ENCODE measurements around the gene CDYL.

The CDYL gene

GRCh38 chr6:4906293-4907276 lies 130.4 kb downstream of the CDYL start:
- DNase-seq (ENCODE audit: low read depth in 2 of 2) = no peak

- DNase-seq (ENCODE audit: low read depth in 2 of 2) = no peak
Observed at GRCh38 chr6:4907602-4908001, 131.4 kb downstream of the CDYL start.

- no peak for DNase-seq (ENCODE audit: low read depth in 2 of 2)
Observed at GRCh38 chr6:4908062-4908461, 131.9 kb downstream of the CDYL start.

- no peak for DNase-seq (ENCODE audit: low read depth in 2 of 2)
Observed at GRCh38 chr6:4909063-4909706, 133.0 kb downstream of the CDYL start.

GRCh38 chr6:4910037-4910760 lies 134.0 kb downstream of the CDYL start:
- no peak for DNase-seq (ENCODE audit: low read depth in 2 of 2)

GRCh38 chr6:4912559-4912958 lies 136.4 kb downstream of the CDYL start:
- no peak for DNase-seq (ENCODE audit: low read depth in 2 of 2)

GRCh38 chr6:4913705-4914419 lies 137.7 kb downstream of the CDYL start:
- no peak for DNase-seq (ENCODE audit: low read depth in 2 of 2)

GRCh38 chr6:4914420-4915159 lies 138.4 kb downstream of the CDYL start:
- DNase-seq (ENCODE audit: low read depth in 2 of 2) = no peak

- no peak for DNase-seq (ENCODE audit: low read depth in 2 of 2)
Observed at GRCh38 chr6:4916954-4917561, 140.9 kb downstream of the CDYL start.

GRCh38 chr6:4920914-4921410 lies 144.8 kb downstream of the CDYL start:
- no peak for DNase-seq (ENCODE audit: low read depth in 2 of 2)

- DNase-seq (ENCODE audit: low read depth in 2 of 2) = no peak
Observed at GRCh38 chr6:4922488-4923037, 146.4 kb downstream of the CDYL start.

- DNase-seq (ENCODE audit: low read depth in 2 of 2) = no peak
Observed at GRCh38 chr6:4923081-4923480, 146.9 kb downstream of the CDYL start.

GRCh38 chr6:4924661-4925271 lies 148.6 kb downstream of the CDYL start:
- DNase-seq (ENCODE audit: low read depth in 2 of 2) = no peak

- no peak for DNase-seq (ENCODE audit: low read depth in 2 of 2)
Observed at GRCh38 chr6:4925580-4925979, 149.4 kb downstream of the CDYL start.

- DNase-seq (ENCODE audit: low read depth in 2 of 2) = no peak
Observed at GRCh38 chr6:4928426-4928825, 152.2 kb downstream of the CDYL start.

- DNase-seq (ENCODE audit: low read depth in 2 of 2) = no peak
Observed at GRCh38 chr6:4929097-4929718, 153.0 kb downstream of the CDYL start.

- DNase-seq (ENCODE audit: low read depth in 2 of 2) = no peak
Observed at GRCh38 chr6:4930025-4930691, 154.0 kb downstream of the CDYL start.

GRCh38 chr6:4931530-4932227 lies 155.5 kb downstream of the CDYL start:
- no peak for DNase-seq (ENCODE audit: low read depth in 2 of 2)
